DMS79 treated with DMSO at 0.1 percent for 48 hours (cell line): ENCODE measurements around the gene ARGLU1.
"Not testable (repeated sequence)": the region's sequence is repeated elsewhere in the genome, so short reads cannot be mapped to it uniquely, and the experiment has no call there.

ENCODE experiments used
- DNase-seq: peaks from one replicate; lab custom pipeline; 2025; lab: John Stamatoyannopoulos, UW

The ARGLU1 gene, protein sequence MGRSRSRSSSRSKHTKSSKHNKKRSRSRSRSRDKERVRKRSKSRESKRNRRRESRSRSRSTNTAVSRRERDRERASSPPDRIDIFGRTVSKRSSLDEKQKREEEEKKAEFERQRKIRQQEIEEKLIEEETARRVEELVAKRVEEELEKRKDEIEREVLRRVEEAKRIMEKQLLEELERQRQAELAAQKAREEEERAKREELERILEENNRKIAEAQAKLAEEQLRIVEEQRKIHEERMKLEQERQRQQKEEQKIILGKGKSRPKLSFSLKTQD

DNA sequence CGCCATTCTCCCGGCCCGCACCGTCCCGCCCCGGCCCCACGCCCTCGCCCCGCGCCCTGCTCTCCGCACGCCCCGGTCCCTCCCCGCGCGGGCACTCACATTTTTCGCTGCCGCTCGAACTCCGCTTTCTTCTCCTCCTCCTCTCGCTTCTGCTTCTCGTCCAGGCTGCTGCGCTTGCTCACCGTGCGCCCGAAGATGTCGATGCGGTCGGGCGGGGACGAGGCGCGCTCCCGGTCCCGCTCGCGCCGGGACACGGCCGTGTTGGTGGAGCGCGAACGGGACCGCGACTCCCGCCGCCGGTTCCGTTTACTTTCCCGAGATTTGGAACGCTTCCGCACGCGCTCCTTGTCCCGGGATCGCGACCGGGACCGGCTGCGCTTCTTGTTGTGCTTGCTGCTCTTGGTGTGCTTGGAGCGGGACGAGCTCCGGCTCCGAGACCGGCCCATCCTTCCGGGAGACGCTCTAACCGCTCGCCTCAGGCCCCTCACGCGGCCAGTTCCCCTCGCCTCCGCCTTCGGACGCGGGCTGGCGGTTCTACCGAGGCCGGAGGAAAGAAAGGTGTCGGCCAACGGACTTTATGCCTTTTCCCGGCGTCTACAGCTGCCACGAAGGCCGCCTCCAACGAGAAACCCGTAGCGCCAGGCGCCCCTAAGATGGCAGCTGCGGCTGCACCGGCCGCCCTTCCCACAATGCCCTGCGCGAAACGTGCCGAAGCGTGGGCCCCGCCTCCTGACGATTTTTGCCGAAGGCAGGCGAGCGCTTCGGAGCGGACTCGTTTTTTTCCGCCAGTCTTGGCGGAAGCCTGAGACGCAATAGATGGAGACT, at the start of gene ARGLU1:
Gene ARGLU1, minus strand, starts transcription at position 664 of the 825 bp plus-strand sequence. Its CDS starts 218 bp downstream, at position 446.
- peak; percentile 98 for DNase-seq

GRCh38 chr13:106617561-106617960, 49.6 kb upstream of the ARGLU1 start:
- DNase-seq: no peak

DNA sequence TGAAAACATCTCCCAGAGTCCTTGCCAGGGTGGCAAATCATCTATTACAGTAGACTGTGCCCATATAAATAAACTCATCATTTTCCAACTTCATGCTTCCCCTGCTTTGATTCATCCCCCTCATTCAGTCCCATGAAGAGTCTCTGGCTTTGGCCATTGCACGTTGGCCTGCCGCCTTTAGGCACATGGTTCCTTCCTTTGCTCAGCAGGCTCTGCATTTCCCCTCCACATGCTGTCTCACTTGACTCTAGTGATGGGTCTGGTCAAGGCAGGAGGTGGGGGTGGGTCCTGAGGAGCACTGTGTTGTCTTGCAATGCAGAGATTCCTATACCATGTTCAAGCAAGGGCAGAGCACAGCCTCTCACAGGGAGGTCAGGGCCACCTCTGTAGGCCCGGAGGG, 48.8 kb upstream of the ARGLU1 start:
- no peak for DNase-seq

GRCh38 chr13:106614874-106615273, 46.9 kb upstream of the ARGLU1 start:
- no peak for DNase-seq

DNA sequence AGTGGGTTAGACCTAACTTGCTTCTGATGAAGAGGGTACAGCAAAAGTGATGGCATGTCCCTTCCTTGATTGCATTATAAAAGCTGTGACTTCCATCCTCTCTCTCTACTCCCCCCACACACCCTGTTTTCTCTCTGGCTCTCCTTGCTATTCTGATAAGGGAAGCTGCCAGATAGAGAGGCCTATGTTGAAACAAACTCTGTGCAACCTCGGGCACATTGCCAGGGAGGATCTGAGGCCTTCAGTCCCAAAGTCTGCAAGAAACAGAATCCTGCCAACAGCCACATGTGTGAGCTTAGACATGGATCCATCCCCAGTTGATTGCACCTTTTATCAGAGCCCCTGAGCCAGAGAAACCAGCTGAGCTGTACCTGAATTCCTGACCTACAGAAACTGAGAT, 44.8 kb upstream of the ARGLU1 start:
- DNase-seq: no peak

DNA sequence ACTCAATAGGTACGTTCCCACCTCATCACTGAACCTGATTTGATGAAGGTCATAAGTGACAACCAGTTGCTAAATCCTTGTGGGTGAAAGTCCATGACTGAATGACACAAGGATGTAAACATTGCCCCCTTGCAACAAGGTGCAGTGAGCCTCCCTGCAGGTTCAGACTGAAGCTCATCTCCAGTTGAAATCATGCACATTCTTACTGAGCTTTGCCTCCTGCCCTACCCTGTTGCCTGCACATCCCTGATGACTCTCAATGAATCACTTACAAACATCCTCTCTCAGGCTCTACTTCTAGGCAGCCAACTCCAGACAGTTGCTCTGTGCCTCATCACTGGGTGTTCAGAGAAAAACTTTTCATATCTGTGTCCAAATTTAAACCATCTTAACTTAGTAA, 42.5 kb upstream of the ARGLU1 start:
- DNase-seq: no peak

- peak; percentile 70 for DNase-seq
These were observed 41.2 kb upstream of the ARGLU1 start for GRCh38 chr13:106609116-106609515.

GRCh38 chr13:106603546-106603945, 35.6 kb upstream of the ARGLU1 start:
- DNase-seq: no peak

DNA sequence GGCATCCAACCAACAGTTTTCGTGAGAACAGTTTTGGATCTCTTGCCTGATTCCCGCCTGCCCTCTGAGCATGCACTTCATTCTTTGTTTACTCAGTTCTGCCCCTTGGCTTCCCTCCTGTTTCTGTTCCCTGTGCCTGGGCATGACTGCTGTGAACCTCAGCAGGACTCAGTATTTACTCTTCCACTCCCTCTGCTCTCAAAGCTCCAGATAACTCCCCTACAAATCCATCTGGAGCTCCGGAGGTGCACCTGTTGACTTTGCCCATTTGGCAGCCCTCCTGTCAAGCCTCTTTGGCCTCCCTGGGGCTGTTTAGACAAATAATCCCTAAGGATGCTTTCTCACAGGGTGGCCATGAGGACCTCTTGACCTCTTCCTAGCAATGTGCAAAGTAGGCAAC, 34.2 kb upstream of the ARGLU1 start:
- peak; percentile 68 for DNase-seq

DNA sequence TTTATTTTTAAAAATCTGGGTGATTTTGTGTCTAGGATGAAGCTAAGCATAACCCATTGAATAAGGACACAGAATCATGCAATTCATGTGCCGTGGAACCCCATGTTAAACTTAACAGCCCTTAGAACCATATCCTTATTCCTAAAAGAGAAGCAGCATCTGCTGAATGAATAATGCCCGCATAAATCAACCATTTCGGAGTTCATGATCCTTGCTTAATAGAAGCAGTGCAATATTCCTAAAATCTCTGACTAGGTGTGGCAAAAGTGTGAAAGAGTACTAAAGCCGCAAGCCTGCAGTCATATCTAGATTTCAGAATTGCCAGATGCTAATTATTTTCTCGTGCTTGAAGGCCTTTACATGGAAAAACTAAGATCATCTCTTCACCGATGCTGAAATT, 33.6 kb upstream of the ARGLU1 start:
- no peak for DNase-seq

GRCh38 chr13:106600798-106601135, 32.8 kb upstream of the ARGLU1 start:
- DNase-seq: not testable (repeated sequence)

GRCh38 chr13:106599875-106600797, 32.2 kb upstream of the ARGLU1 start:
- peak; percentile 10 for DNase-seq

DNA sequence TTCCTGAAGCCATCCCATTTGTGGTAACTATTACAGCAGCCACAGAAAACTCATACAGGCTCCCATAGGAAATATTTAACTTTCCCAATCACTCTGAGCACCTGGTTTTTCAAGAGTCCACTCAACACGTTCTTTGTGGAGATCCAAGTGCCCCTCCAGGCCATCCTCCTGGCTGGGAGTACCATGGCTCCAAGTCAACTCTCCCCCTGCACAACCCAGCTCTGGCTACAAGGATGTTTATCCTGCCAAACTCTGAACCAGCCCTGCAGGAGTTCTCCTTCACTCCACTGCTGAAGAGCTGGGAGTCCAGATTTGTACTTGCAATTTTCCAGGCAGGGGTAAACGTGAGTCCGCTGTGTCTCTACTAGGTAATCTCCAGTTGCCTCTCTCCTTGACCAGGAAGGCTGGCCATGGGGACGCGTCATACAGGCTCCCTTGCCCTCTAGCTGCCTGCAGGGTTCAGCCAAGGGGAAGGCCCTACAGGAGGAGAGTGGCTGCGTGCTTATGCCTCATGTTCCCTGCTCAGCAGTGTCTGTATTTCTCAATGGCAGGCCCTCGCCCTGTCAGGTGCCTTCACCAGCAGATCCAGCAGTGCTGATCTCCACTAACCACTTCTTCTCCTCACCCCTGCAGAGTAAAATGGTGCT, 29.9 kb upstream of the ARGLU1 start:
- peak; percentile 56 for DNase-seq

DNA sequence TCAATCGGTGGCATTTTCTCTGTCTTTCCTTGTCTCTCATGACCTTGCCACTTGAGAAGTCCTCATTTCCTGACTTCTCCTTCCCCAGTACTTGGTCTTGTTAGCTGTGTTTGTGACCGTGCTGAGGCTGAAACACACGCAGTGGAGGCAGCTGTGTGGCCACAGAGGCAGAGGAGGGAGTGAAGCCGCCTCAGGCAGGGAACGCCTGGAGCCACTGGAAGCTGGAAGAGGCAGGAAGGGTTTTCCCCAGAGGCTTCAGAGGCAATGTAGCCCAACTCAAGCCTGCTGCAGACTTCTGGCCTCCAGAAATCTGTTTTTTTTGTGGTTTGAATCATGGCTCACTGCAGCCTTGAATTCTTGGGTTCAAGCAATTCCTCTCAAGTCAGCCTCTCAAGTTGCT, 29.2 kb upstream of the ARGLU1 start:
- no peak for DNase-seq

DNA sequence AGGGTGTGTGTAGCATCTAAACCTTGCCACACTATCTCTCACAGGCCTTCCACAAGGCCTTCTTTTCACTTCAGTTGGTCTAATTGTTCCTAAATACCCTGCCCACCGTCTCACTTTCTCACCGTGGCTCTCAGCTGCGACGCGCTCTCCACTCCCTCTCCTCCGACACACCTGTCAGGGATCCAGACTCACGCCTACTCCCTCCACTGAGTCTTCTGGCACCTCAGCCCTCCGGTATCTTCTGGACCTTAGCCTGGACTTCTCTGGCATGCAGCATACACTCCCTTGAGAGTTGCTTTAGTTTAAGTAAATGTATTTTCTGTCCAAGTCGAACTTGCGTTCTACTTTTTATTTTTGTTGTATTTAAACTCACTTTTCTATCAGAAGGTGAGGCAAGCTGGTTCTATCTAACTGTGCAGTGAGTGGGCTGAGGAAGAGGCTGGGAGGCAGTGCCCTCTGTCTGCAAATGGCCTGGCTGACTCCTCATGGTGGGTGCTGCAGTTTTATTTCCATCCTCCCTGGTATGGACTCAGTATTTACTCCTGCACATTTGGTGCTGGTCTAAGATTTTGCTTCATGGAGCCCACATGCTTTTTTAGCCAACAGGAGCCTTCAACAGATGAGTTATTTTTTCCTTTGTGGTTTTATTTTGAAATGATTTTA, 28.5 kb upstream of the ARGLU1 start:
- no peak for DNase-seq

DNA sequence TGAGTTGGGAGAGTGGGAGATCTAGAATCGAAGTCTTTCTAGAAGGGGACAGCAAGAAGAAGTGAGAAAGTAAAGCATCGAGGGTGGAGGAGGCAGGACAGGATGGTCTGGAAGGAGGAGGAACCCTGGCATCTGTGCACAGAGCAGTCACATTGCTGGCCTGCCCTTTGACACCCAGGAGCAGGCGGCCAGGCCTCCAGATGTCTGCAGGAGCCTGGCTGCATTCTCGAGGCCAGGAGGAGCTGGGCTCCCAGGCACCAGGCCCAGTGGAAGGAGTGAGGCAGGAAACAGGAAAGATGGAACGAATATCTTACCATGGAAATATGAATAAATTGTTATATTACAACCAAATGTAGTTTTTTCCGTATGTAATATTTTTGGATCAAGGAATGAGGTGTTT, 27.7 kb upstream of the ARGLU1 start:
- no peak for DNase-seq

GRCh38 chr13:106594980-106595379, 27.0 kb upstream of the ARGLU1 start:
- DNase-seq: no peak

GRCh38 chr13:106593132-106593531, 25.2 kb upstream of the ARGLU1 start:
- no peak for DNase-seq

DNA sequence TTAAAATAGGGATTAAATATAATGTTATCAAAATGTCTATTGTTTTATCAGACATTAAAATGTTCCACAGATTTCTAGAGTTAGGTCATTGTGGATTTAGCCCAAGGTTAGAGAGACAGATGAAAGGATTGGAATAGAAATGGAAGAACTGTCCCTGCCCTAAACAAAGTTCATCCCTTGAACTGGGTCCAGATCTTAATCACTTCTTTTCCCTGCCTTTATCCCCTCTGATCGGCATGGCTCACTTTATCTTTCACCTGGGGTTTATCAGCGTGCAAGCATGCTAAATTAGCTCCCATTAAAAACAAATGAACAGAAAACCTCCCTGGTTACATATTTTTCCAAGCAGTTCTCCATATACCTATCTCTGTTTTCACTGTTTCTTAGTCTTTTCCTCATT, 23.4 kb upstream of the ARGLU1 start:
- DNase-seq: no peak

DNA sequence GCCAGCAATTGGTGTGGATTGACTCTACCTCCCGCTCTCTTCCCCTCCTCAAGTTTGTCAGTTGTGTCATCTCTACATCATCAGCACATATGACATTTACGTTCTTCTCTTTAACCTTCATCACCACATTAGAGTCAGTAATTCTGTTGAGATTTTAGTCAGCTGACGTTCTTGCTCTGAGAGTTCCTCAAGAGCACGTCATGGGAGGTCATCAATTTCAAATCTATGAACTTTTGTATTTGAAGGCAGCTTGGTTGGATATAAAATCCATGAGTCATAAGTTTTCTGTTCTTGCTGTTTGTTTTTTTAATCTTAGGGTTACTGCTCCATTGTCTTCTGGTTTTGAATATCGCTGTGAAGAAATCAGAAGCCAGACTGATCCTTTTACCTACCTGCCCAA, 21.8 kb upstream of the ARGLU1 start:
- DNase-seq: no peak

DNA sequence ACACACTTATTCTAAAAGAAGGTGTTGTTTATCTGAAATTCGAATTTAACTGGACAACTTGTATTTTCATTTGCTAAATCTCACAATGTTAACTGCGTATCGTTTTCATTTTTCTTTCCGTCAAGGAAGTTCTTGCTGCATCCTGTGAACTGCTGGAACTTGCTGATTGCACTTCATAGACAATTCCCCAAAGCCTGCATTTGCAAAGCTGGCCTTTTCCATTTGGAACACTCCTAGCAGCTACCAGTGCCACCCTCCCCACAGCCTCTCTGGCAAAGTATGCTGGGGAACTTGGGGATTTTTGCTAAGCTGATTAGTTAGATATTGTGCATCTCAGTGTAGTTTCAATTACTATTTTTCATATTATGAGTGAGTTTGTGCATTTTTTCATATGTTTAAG, 20.4 kb upstream of the ARGLU1 start:
- no peak for DNase-seq
